ENCODE measurements around the gene IQCH. TPM values are rescaled to one million over a fixed set of nuclear protein-coding genes. Genes with fewer than 3 reads are reported as not detected.

Gene IQCH
- total and polyA plus RNA-seq, 7 donors = 0.36 to 3.8 (median 1.4) TPM

- 91 to 94% methylated on average over 5 of the region's 5 CpGs for WGBS, 2 donors
- TF ChIP-seq POLR2AphosphoS5 (IDR thresholded peaks at IDR 0.05) = no peak
- TF ChIP-seq EP300 (IDR thresholded peaks at IDR 0.05) = no peak
- no peak for TF ChIP-seq POLR2A (IDR thresholded peaks at IDR 0.05)
- no peak for TF ChIP-seq CTCF (IDR thresholded peaks at IDR 0.05)
- Histone ChIP-seq H3K4me1 (no peaks in the 10 kb centered on the region), H3K27ac (no peak overlapping the region), H3K27me3 (no peaks in the 10 kb centered on the region), H3K9me3 (no peaks in the 10 kb centered on the region), H3K36me3 (no peaks in the 10 kb centered on the region), H3K4me3 (no peak overlapping the region)
- DNase-seq = no peak
- intact Hi-C loops (cut with DNase I) = no loop called here
Measured at GRCh38 chr15:67296188-67296587, 41.6 kb downstream of the IQCH start.

DNA sequence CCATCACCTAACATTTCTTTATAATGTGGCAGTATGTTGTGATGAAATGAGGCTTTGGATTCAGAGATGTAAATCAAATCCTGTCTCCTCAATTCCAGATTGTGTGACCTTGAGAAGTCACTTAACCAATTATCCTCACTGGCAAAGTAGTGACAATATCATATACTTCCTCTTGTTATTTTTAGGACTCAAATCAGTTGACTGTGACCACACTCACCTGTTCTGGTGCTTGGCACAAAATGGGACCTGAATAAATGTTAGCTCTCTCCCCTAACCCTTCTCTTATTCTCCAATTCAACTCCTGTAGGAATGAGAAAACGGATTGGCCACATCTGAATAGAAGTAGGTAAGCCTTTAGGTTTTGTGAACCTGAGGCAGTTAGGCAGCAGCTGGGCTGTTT is 42.1 kb downstream of the IQCH start:
- Histone ChIP-seq H3K4me3 (no peak overlapping the region), H3K9me3 (no peaks in the 10 kb centered on the region), H3K36me3 (no peaks in the 10 kb centered on the region), H3K27ac (no peak overlapping the region), H3K4me1 (no peaks in the 10 kb centered on the region), H3K27me3 (no peaks in the 10 kb centered on the region)
- TF ChIP-seq POLR2A (IDR thresholded peaks at IDR 0.05) = no peak
- TF ChIP-seq POLR2AphosphoS5 (IDR thresholded peaks at IDR 0.05) = no peak
- no peak for TF ChIP-seq EP300 (IDR thresholded peaks at IDR 0.05)
- no peak for TF ChIP-seq CTCF (IDR thresholded peaks at IDR 0.05)
- intact Hi-C loops (cut with DNase I) = no loop called here
- no peak for DNase-seq
- 87 to 91% methylated on average over 1 of the region's 1 CpG for WGBS, 2 donors

DNA sequence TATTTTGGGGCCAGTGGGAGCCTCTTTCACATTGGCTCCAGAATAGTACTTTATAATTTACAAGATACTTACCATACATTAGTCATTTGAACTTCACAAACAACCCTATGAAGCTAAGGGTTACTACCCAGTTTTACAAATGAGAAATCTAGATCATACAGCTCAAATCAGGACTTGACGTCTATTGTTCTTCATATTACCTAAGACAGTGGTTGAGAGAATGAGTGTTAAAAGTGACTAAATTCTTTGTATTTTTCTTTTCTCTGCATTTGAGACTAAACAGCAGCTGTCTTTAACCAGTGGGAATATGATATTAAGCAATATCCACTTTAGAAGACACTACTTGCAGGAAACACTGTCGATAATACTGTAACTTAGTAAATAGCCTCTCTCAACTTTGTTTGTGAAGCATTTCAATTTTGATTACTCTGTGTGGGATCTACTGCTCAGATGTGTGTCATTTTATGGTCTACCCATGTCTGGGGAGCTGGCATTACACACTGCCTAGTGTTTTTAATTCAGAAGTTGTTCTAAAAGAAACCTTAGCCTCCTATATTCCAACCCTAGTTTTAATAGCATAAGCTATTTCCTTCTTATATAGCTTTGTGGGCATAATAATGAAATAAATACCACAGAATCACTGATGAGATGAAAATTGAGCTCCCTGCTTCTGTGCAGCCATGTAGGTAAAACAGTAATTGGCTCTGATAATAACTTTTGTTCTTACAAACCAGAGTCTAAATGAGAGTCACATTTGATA is 45.9 kb downstream of the IQCH start:
- no peaks in the 10 kb centered on the region for H3K36me3 ChIP-seq
- WGBS, 2 donors = 72 to 82% methylated on average over 2 of the region's 2 CpGs
- no peak for TF ChIP-seq CTCF (IDR thresholded peaks at IDR 0.05)
- no peak for TF ChIP-seq POLR2A (IDR thresholded peaks at IDR 0.05)
- no peak for TF ChIP-seq EP300 (IDR thresholded peaks at IDR 0.05)
- no peak for TF ChIP-seq POLR2AphosphoS5 (IDR thresholded peaks at IDR 0.05)
- DNase-seq = no peak
- no peaks in the 10 kb centered on the region for H3K27me3 ChIP-seq
- H3K4me3 ChIP-seq = no peak overlapping the region
- H3K4me1 ChIP-seq = no peaks in the 10 kb centered on the region
- H3K27ac ChIP-seq = no peak overlapping the region
- intact Hi-C loops (cut with DNase I) = no loop called here
- H3K9me3 ChIP-seq = no peaks in the 10 kb centered on the region

GRCh38 chr15:67303490-67304363 is 49.1 kb downstream of the IQCH start:
- WGBS, 2 donors = 58 to 72% methylated on average over 4 of the region's 4 CpGs
- intact Hi-C loops (cut with DNase I) = no loop called here
- Histone ChIP-seq H3K27me3 (no peaks in the 10 kb centered on the region), H3K4me3 (no peak overlapping the region), H3K27ac (no peak overlapping the region), H3K4me1 (peaks cover 0 to 15% (median 5%) of the 10 kb centered on the region in 4 donors), H3K9me3 (no peaks in the 10 kb centered on the region), H3K36me3 (no peaks in the 10 kb centered on the region)
- DNase-seq = no peak
- peak; percentile 21 to 61 (median 46) for TF ChIP-seq CTCF (IDR thresholded peaks at IDR 0.05)
- no peak for TF ChIP-seq POLR2AphosphoS5 (IDR thresholded peaks at IDR 0.05)

All from sigmoid colon (tissue), 7 donors.